ENCODE measurements around the gene FRMD4B.

DNA sequence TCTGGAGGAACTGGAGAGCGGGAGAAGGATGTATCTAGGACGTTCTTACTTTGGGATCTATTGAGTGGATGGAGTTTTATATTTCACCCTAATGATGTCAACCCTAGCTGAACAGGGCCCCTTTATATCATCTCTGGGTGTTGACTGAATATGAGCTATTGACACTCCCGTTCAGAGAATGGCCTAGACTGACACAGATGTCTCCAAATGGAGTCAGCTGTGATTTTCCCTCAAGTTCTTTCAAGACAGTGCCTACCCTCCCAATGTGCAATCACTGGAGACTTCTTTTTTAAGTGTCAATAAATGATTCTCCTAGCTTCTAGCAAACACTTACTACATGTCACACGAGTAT lies 63.8 kb downstream of the FRMD4B start:
- TF ChIP-seq, protein P1, sequence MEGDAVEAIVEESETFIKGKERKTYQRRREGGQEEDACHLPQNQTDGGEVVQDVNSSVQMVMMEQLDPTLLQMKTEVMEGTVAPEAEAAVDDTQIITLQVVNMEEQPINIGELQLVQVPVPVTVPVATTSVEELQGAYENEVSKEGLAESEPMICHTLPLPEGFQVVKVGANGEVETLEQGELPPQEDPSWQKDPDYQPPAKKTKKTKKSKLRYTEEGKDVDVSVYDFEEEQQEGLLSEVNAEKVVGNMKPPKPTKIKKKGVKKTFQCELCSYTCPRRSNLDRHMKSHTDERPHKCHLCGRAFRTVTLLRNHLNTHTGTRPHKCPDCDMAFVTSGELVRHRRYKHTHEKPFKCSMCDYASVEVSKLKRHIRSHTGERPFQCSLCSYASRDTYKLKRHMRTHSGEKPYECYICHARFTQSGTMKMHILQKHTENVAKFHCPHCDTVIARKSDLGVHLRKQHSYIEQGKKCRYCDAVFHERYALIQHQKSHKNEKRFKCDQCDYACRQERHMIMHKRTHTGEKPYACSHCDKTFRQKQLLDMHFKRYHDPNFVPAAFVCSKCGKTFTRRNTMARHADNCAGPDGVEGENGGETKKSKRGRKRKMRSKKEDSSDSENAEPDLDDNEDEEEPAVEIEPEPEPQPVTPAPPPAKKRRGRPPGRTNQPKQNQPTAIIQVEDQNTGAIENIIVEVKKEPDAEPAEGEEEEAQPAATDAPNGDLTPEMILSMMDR (IDR thresholded peaks at IDR 0.05), result no peak
- TF ChIP-seq POLR2A (IDR thresholded peaks at IDR 0.05), result no peak

Data from adrenal gland (tissue), 5 donors.